Measurements from ENCODE around the gene GLDC. TPM values are rescaled to one million over a fixed set of nuclear protein-coding genes. Genes with fewer than 3 reads are reported as not detected.

The GLDC gene
- total and polyA plus RNA-seq, 2 donors (not counting 1 experiment from before 2014, with no cell fraction given) = 0.71 to 0.86 TPM

- DNase-seq = no peak
- peaks cover 10% of the 10 kb centered on the region for H3K79me2 ChIP-seq (ENCODE audit: control insufficient read depth, insufficient read depth, low read length)
These were observed 30.9 kb upstream of the GLDC start for GRCh38 chr9:6676254-6676921.

More at GRCh38 chr9:6676254-6676921, 30.9 kb upstream of the GLDC start:
- Histone ChIP-seq H3K4me3 (ENCODE audit: control extremely low read depth in 1 of 5, extremely low read depth in 1 of 5, insufficient read depth in 1 of 5, low read depth in 2 of 5, low read length in 4 of 5) (no peak overlapping the region), H3K9ac (ENCODE audit: low read length) (no peak overlapping the region), H3K4me1 (ENCODE audit: control insufficient read depth in 2 of 2, insufficient read depth in 2 of 2, low read length in 2 of 2) (peaks cover 7 to 8% of the 10 kb centered on the region in 2 donors), H3K36me3 (replicated peaks in 1 of 2; ENCODE audit: control extremely low read depth in 1 of 2, control insufficient read depth in 1 of 2, extremely low read depth in 1 of 2, insufficient read depth in 2 of 2, low read length in 1 of 2) (no peaks in the 10 kb centered on the region), H4K20me1 (ENCODE audit: control insufficient read depth, insufficient read depth, low read length, poor library complexity, severe bottlenecking) (no peaks in the 10 kb centered on the region), H3K27ac (ENCODE audit: low read length in 2 of 2) (no peak overlapping the region), H3K9me3 (ENCODE audit: control extremely low read depth in 1 of 3, control insufficient read depth in 2 of 3, insufficient read depth in 1 of 3, low read length in 2 of 3) (no peaks in the 10 kb centered on the region), H3K27me3 (replicated peaks in 1 of 4; ENCODE audit: control extremely low read depth in 1 of 4, control insufficient read depth in 3 of 4, insufficient read depth in 4 of 4, low read length in 3 of 4) (no peaks in the 10 kb centered on the region), H2AFZ (ENCODE audit: insufficient read depth, low read depth, low read length, poor library complexity, severe bottlenecking) (no peak overlapping the region), H3K4me2 (replicated peaks; ENCODE audit: low read depth, low read length, poor library complexity, severe bottlenecking) (no peak overlapping the region)
- H3K27me3 Mint-ChIP-seq = no peaks in the 10 kb centered on the region
- no peak for ATAC-seq (ENCODE audit: low read depth)
- TF ChIP-seq CTCF (IDR thresholded peaks at IDR 0.05) (no peak), EZH2 (IDR thresholded peaks at IDR 0.05; ENCODE audit: borderline replicate concordance, insufficient read depth, low read depth, low read length, poor library complexity, severe bottlenecking) (no peak)
- POLR2A ChIA-PET = interaction anchor here (0.7 to 1.0 kb wide), 2 partner anchors 28 to 263 kb away, joined by 3 to 5 read pairs; partner anchors contain the start of gene UHRF2
- CTCF ChIA-PET = interaction anchor here (1.3 to 4.0 kb wide), 3 partner anchors 9 to 92 kb away, joined by 4 to 15 read pairs (median 9); no protein-coding TSS in a partner anchor
- intact Hi-C loops (cut with micrococcal nuclease) = no loop called here
- peaks cover 7% of the 10 kb centered on the region for H3K4me1 Mint-ChIP-seq
- H3K4me3 Mint-ChIP-seq = no peak overlapping the region
- 92% methylated on average over 3 of the region's 6 CpGs for WGBS (ENCODE audit: insufficient coverage)
- no peaks in the 10 kb centered on the region for H3K9me3 Mint-ChIP-seq (ENCODE audit: insufficient read depth)
- no peak overlapping the region for H3K27ac Mint-ChIP-seq

Measured in B cell (primary cell).